ELF-1 (cell line): ENCODE results near the gene TBCA.
"Not testable (repeated sequence)": the region's sequence is repeated elsewhere in the genome, so short reads cannot be mapped to it uniquely, and the experiment has no call there.

Experiments used
- DNase-seq: peaks from one replicate; pipeline ENCODE4 v3.0.0-alpha.2; 2016; ENCODE audit warnings: low read depth, low spot score

The TBCA gene

DNA sequence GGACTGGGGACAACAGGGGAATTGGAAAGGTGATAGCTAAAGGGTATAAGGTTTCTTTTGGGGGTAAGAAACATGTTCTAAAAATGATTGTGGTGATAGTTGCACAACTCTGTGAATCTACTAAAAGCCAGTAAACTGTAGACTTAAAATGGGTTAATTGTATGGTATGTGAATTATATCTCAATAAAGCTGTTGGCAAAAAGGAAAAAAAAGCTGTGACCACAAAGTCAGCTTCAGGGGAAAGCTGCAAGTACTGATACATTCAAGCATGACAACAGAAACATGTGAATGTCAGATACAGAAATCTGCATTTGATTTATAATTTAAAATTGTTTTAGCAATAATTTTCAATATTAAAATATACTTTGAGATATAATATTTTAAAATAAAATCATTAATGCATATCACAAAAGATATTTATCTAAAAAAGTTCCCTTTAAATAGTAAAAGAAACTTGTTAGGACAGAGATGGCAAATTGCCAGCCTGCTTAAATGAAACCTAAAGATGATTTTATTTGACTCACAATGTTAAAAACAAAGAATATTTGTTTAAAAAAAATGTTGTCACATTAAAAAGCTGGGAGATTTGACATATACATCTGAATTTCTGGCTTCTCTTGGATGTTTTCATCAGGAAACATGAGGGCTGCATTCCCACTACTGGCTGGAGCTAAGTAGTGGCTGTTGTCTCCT, 66.0 kb downstream of the TBCA start:
- DNase-seq: no peak

DNA sequence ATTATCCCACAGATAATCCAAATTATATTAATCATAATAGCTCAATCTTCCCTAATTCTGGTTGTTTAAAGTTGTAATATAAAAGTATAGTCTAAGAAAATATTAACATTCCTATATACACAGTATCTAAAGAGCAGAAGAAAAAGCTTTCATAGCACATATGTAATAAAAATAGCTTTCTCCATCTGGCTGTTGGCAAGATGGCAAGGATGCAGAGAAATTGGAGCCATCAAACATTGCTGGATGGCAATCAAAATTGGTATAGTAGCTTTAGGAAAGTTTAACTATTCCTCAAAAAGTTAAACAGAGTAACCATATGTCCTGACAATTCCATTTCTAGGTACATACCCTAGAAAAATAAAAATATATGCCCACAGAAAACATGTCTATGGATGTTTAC, 66.8 kb downstream of the TBCA start:
- no peak for DNase-seq

DNA sequence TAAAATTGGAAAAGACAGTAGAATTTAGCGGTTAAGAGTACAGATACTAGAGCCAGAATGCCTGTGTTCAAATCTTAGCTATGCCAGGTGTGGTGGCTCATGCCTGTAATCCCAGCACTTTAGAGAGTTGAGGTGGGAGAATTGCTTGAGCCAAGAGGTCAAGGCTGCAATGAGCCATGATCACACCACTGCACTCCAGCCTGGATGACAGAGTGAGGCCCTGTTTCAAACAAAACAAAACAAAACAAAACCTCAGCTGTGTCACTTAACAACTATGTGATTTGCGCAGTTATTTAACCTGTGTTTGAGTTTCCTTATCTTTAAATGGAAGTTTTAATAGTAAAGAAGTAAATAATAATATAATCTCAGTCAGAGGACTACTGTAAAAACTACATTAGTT, 68.3 kb downstream of the TBCA start:
- DNase-seq: no peak

DNA sequence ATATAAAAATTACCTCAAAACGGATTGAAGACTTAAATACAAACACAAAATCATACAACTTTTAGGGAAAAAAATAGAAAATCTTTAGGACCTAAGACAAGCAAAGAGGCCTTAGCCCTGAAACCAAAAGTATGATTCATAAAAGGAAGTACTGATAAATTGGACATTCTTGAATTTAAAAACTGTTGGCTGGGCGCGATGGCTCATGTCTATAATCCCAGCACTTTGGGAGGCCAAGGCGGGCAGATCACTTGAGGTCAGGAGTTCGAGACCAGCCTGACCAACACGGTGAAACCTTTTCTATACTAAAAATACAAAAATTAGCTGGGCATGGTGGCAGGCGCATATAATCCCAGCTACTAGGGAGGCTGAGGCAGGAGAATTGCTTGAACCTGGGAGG, 76.6 kb downstream of the TBCA start:
- DNase-seq: not testable (repeated sequence)

DNA sequence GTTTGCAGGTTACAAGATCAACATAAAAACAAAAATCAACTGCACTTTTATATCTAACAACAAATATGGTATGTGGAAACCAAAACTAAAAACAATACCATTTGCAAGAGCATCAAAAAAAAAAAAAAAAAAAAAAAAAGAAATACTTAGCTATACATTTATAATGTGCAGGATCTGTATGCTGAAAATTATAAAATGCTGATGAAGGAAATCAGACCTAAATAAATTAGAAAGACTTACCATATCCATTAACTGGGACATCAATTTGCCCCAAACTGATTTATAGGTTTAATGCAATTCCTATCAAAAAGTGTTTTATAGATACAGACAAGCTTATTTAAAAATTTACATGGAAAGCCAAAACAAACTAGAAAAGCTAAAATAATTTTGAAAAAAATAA, 77.2 kb downstream of the TBCA start:
- no peak for DNase-seq

DNA sequence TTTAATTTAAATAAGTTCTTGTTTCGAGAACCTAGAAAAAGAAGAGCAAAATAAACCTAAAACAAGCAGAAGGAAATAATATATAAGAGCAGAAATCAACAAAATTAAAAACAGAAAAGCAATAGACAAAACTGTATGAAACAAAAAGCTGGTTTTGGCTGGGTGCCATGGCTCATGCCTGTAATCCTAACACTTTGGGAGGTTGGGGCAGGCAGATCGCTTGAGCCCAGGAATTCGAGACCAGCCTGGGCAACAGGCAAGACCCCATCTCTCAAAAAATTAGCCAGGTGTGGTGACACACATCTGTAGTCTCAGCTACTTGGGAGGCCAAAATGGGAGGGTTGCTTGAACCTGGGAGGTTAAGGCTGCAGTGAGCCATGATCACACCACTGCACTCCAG, 78.4 kb downstream of the TBCA start:
- DNase-seq: no peak

DNA sequence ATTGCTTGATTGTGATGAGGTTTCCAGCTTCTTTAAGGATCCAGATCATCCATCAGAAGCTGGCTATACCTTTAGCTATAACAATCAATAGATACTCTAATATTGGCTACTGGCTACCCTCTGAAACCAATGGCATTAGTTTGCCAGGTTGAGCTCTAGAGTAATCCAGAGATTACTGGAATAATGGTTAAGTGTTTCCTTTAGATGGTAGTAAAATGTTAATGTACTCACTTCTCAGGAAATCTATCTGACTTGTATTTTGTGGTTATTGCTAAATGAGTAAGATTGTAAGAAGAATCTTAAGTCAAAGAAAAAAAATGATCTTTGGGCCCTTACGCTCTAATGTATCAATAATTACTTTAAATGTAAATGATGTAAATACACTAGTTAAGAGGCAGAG, 80.0 kb downstream of the TBCA start:
- DNase-seq: no peak

DNA sequence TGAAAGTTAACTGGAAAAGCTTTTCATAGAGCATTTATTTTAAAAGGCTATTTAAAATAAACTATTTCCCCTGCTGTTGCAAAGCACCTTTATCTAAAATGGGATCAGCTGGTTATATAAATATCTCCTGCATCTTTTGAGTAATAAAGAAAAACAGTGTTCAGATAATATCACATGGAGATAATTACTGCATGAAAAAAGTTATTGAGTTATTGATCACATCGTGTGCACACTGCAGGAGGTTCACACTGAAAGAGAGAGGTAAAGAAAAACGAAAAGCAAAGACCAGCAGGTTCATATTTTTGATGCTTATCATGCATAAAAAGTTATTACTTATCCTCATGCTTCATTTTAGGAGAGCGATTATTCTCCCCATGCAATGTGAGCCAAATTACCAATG, 82.2 kb downstream of the TBCA start:
- DNase-seq: no peak

DNA sequence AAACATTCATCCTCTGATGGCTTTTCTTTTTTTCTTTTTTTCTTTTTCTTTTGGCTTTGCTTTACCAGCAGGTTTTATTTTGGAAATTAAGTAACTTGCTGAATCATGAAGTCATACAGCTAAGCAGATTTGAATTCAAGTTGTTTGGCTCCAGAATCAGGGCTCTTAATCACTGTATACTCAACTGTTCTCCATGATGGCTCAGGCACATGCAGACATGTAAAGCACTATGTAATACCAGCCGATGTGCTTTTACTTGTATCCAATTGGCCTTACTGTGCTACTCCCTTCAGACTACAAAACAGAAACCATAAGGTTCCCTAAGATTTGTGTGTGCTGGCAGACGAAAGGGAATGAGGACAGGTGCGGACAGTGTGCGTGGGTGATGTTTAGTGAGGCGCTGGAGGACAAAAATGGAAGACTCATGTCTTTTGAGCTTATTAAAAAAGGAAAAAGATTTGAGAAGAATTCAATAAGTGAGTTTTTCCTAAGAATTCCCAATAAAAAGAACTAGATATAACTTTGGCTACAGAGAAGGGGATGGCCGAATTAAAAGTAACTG, 92.9 kb downstream of the TBCA start:
- DNase-seq: no peak

DNA sequence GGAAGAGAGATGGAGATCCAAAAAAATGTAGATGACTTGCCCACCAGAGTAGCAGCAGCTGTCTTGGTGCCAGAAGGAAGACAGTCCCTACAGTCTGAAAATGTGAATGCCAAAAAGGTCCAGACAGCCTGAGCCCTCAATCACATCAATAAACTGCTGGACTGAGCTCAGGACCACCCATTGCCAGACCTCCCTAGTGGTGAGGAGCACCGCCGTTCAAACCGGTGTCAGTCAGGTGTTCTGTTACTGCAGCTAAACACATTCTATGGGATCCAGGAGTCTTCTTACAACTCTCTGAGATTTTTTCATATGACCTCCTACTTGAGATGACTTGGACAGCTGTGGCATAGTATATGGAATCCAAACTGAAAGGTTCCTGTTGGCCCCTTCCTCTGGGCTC, 105.6 kb downstream of the TBCA start:
- DNase-seq: no peak

DNA sequence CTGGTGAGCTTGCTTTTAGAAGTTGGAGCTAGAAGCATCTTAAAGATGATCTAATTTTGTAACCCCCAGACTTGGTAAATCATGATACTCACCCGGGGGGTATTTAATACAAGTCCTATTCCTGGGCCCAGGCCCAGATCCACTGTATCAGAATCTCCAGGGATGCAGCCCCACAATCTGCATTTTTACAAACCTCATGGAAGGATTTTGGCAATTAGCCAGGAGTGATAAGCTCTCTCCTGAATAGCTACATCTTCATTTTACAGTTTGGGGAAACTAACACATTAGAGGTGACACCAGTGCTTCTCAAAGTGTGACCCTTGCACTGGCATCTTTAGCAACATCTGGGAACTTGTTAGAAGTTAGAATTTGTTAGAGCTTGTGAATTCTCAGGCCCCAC, 106.5 kb downstream of the TBCA start:
- DNase-seq: no peak

DNA sequence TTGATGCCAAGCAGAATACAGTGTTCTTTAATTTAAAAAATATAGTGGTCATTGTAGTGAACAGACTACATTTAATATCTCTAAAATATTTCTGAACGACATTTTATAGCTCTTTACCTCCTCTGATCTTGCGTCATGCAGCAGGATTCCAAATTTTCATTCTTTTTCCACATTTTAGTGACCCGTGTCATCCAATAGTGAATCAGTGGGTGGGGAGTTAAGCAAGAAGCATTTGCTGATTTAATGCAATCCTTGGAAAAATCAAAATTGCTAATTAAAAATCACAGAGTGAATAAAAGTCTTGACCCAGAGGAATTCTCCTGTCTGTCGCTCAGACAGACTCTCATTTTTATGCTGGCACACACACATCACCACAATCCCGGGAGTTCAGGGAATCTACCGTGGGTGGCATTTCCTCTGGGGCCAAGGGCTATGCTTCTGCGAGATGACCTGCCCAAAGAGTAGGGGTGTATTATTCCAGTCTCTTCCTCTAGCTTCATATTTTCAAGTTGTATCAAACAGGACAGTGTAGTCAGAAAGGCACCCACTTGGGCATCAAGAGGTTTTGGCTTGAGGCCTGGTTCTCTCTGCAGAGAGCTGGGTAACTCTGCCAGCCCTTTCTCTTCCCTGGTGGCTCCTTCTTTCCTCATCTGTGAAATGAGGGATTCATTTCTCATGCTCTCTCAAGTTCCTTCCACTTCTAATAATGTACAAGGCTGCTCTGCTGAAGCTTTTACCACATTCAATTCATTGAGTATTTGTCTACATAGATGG, 112.9 kb downstream of the TBCA start:
- no peak for DNase-seq

DNA sequence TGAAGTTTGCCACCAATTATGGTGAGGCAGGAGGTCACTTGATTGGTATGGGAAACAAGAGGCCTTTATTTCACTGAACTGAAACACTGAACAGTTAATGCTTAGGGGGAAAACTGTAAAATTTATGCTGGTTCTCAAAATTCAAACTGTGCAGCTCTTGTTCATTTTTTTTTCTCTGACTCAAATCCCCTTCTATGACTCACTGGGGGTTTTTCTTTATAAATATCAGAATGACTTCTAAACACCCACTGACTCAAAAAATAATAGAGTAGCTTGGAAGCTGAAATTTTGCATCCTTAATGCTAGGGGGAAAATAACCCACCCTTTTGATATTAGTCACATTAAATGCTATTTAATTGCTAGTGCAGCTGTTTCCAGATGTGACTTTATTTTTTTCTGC, 113.5 kb downstream of the TBCA start:
- DNase-seq: no peak

DNA sequence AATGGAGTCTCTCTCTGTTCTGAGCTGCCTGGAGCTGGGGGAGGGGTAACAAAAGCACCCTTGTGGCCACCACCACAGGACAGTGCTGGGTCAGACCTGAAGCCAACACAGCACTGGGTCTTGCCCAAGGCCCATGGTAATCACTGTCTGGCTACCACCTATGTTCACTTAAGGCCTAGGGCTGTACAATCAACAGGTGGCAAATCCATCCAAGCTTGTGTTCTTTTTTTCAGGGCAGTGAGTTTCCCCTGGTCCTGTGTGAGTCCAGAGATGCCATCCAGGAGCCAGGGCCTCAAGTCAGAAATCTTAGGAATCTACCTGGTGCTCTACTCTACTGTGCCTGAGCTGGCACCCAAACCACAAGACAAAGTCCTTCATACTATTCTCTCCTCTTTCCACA, 117.5 kb downstream of the TBCA start:
- no peak for DNase-seq

DNA sequence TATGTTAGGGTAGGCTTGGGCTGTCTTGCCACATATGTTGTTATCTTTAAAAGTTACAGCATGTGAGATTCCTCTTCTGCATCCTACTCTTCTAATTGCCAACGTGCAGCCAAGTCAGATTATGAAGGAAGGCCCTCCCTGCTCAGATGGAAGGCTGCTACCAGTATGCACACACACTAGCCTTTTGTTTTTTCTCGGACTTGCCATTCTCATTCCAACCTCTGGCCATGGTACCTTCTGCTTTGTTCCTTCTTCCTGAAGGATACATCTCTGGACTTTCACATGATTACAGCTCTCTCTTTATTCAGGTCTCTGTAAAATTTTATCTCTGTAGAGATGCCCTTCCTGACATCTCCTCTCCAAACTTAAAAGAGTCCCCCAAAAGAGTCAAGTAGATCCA, 124.8 kb downstream of the TBCA start:
- no peak for DNase-seq

DNA sequence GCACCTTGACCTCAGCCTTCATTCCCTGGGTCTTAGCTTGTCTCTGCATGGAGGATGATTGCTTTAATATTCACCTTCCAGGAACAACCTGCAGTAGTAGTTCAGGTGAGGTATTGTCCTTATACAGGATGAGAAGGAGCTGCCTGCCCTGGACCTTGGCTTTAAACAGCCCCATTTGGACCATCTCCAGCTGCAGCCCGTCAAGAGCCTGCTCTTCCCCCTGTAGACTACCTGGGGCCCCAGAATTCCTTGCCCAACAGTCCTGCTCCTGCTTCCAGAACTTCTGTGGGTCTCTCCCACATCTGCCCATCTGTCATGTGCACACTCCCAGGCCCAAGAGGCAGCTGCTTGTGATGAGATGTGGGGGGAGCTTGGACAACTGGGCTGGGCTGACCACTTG, 125.5 kb downstream of the TBCA start:
- no peak for DNase-seq

DNA sequence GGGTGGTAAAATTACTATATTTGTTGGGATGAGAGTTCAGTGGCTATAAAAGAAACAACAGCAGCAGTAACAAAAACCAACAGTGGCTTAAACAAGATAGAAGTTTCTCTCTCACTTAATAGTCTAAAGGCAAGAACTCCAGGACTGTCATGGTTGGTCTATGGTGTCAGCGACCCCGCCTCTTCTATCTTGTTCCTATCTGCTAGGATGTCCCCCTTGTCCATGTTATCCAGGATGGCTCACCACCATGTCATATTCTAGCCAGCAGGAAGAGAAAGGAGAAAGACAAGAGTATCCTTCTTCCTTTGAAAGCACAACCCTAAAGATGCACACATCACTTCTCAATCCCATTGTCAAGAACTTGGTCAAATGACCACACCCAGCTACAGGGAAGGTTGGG, 126.4 kb downstream of the TBCA start:
- DNase-seq: no peak

DNA sequence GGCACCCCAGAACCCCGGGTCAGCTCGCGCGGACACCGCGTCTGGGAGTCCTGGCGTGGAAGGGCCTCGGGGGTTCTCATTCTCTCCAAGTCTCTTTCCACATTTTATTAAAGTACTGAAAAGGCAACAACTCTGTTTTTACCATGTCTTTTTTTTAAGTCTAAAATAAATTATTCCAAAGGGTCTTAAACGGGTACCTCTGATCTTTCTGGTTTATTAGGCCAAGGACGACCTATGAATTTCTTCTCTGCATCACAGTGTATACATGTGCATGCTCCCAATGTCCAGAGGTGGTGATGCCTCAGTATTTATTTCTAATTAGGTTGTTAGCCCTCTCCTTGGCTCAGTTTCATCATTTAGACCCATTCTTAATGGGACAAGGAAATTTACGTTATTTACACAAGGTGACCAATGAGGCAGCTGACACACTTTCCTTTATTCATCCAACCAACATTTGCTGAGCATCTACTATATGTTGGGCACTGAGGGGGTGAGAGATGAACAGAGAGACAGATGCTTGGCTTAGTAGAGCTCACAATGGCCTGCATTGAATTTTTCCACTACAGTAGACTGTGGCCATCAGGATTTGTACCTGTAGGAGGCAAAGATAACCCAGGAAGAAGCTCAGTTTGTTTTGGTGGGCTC, 130.0 kb downstream of the TBCA start:
- DNase-seq: no peak

DNA sequence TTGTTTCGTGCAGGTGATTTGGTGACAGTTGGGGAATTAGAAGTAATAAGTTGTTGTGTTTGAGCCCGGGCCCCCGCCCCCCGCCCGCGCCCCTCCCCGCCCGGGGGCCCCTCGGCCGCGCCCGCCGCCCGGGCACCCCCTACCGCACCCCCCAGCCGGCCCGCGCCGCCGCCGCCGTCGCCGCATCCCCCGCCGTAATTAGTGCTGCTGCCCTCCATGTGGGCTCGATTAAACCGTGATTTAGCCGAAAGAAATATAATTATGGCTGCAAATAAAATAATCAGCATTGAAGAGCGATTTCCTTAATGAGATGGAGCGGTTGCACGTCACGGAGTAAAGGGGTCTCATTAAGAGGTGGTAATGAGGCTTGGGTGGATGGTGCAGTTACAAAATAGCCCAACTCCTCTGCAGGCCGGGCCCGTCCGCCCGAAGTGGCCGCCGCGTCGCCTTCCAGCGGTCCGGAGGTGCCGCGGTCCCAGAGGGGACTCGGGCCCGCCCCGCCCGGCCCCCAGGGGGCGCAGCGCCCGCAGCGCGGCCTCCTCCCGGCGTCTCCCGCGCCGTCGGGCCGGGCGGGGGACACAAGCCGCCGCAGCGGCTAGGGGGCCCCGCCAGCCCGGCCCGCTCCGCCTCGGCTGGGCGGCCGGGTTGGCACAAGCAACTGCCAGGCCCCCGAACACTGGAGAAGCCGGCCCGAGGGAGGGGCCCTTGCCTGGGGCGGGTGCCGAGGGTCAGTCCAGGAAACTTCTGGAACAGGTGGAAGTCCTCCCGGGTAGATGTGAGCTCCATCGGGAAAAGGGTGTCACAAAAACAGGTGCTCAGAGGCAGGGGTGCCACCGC, 130.8 kb downstream of the TBCA start:
- peak; percentile 47 for DNase-seq

DNA sequence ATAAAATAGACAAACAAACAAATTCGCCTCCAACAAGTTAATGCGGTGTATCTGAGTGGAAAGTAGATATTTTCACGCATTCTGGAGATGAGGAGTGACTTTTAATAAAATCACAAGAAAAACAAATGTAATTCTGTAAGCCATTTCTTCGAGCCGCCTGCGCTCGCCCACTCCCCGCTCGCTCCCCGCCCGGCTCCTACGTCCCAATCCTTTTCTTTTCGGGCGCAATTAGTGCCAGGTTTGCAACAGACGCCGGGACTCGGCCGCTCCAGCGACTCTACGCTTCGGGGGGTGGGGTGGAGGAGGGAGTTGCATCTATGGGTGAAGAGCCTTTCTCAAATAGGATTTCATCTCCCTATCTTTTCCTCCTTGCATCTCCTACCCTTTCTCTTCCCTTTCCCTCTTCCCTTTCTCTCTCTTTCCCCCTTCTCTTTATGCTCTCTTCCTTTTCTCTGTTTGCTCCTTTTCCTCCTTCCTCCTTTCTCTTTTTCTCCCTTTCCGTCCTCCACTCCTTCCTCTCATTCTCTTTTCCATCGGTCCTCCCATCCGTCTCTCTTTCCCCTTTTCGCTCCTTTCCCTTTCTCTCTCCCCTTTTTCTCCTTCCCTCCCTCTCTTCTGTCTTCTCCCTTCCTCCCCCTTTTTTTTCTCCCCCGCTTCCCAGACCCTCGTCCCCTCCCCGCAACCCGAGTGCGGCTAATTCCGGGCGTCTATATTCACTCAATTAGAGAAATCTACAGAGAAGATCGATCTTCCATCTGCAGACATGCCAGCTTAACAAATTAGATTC, 131.6 kb downstream of the TBCA start:
- peak; percentile 54 for DNase-seq
